IMR-90 (cell line): Measurements from ENCODE around the gene TGM2. TPM values are rescaled to one million over a fixed set of nuclear protein-coding genes. Genes with fewer than 3 reads are reported as not detected.

ENCODE experiments used
- ATAC-seq: fragments of 200-7000 bp; cut with Tn5 transposase; 2 replicates; pipeline ENCODE4 v1.9.1; 2020; ENCODE audit warnings: low read depth, mild to moderate bottlenecking, moderate library complexity
- BruUV-seq: library from RNA; stranded (reverse); fragments of 400-500 nt; replicated peaks from 2 replicates; lab custom pipeline; 2021; lab: Mats Ljungman, UMichigan
- CTCF ChIA-PET: fragments of 300-600 bp; formaldehyde crosslinking; extraction: SDS; loops from one replicate; lab custom pipeline; 2021; ENCODE audit warnings: antibody characterized with exemption; lab: Yijun Ruan, JAX
- POLR2A ChIA-PET: fragments of 300-600 bp; sonication (Branson Sonifier 250); formaldehyde crosslinking; loops from one replicate; lab custom pipeline; 2022; ENCODE audit warnings: antibody characterized with exemption; ENCODE audit not compliant: unreplicated experiment; lab: Charles Lee
- DNase-seq: peaks from one replicate; pipeline ENCODE4 v3.0.0; 2013
- H2AFZ ChIP-seq: replicated peaks from 2 replicates; pipeline ENCODE3; 2013; ENCODE audit warnings: low read length, mild to moderate bottlenecking; ENCODE audit not compliant: poor library complexity
- H2AK5ac ChIP-seq: 2 replicates; pipeline ENCODE4 v1.6.1; 2013; ENCODE audit warnings: low read depth, low read length, inconsistent platforms
- H2AK9ac ChIP-seq: replicated peaks from 2 replicates; pipeline ENCODE3; 2013; ENCODE audit warnings: mild to moderate bottlenecking, low read depth, low read length, moderate library complexity; ENCODE audit not compliant: poor library complexity
- H2BK120ac ChIP-seq: 2 replicates; pipeline ENCODE4 v1.6.1; 2013; ENCODE audit warnings: low read depth, low read length, inconsistent platforms
- H2BK15ac ChIP-seq: 3 replicates; pipeline ENCODE4 v1.6.1; 2013; ENCODE audit warnings: low read depth, low read length, inconsistent platforms
- H2BK20ac ChIP-seq: 2 replicates; pipeline ENCODE4 v1.6.1; 2013; ENCODE audit warnings: low read depth, mild to moderate bottlenecking, inconsistent platforms, low read length, moderate library complexity
- H2BK5ac ChIP-seq: 2 replicates; pipeline ENCODE4 v1.6.1; 2013; ENCODE audit warnings: mild to moderate bottlenecking, low read depth, low read length, inconsistent platforms; ENCODE audit not compliant: poor library complexity, severe bottlenecking
- H3K14ac ChIP-seq: replicated peaks from 2 replicates; pipeline ENCODE4 v1.6.1; 2013; ENCODE audit warnings: low read depth, low read length, inconsistent platforms
- H3K18ac ChIP-seq: 2 replicates; pipeline ENCODE4 v1.6.1; 2013; ENCODE audit warnings: low read depth, low read length, control low read depth
- H3K23ac ChIP-seq: 2 replicates; pipeline ENCODE4 v1.6.1; 2013; ENCODE audit warnings: low read depth, low read length, inconsistent platforms
- H3K27ac ChIP-seq: 2 replicates; pipeline ENCODE4 v1.5.1; 2013; ENCODE audit warnings: mild to moderate bottlenecking, control low read depth, low read length; ENCODE audit not compliant: insufficient read depth
- H3K27me3 ChIP-seq: 2 replicates; pipeline ENCODE4 v1.6.1; 2013; ENCODE audit warnings: low read length; ENCODE audit not compliant: control insufficient read depth, insufficient read depth
- H3K36me3 ChIP-seq: 2 replicates; pipeline ENCODE4 v1.6.1; 2013; ENCODE audit warnings: low read length, mixed read lengths; ENCODE audit not compliant: control insufficient read depth, insufficient read depth
- H3K4ac ChIP-seq: 2 replicates; pipeline ENCODE4 v1.6.1; 2013; ENCODE audit warnings: low read depth, low read length, inconsistent platforms
- H3K4me1 ChIP-seq: 2 replicates; pipeline ENCODE4 v1.6.1; 2013; ENCODE audit warnings: low read length, mixed read lengths; ENCODE audit not compliant: control insufficient read depth, insufficient read depth
- H3K4me2 ChIP-seq: 2 replicates; pipeline ENCODE4 v1.6.1; 2013; ENCODE audit warnings: low read depth, mild to moderate bottlenecking, control low read depth, low read length, moderate library complexity
- H3K4me3 ChIP-seq: 2 replicates; pipeline ENCODE4 v1.5.1; 2013; ENCODE audit warnings: low read depth, mild to moderate bottlenecking, control low read depth, low read length, moderate library complexity; ENCODE audit not compliant: insufficient read depth
- H3K56ac ChIP-seq: 2 replicates; pipeline ENCODE4 v1.6.1; 2013; ENCODE audit warnings: low read length, inconsistent platforms; ENCODE audit not compliant: insufficient read depth; ENCODE audit errors: extremely low read depth
- H3K79me1 ChIP-seq, 2 experiments: 2 replicates each; pipeline ENCODE4 v1.6.1; 2013; ENCODE audit warnings: low read length in 2 of 2, inconsistent platforms in 1 of 2, low read depth in 1 of 2
- H3K9ac ChIP-seq: 2 replicates; pipeline ENCODE4 v1.6.1; 2013; ENCODE audit warnings: low read depth, low read length, control low read depth
- H3K9me1 ChIP-seq: 2 replicates; pipeline ENCODE4 v1.6.1; 2013; ENCODE audit warnings: low read length, inconsistent platforms; ENCODE audit not compliant: insufficient read depth
- H3K9me3 ChIP-seq: 2 replicates; pipeline ENCODE4 v1.6.1; 2013; ENCODE audit warnings: low read length; ENCODE audit not compliant: control insufficient read depth, insufficient read depth
- H4K20me1 ChIP-seq: 2 replicates; pipeline ENCODE4 v1.6.1; 2013; ENCODE audit warnings: low read length, inconsistent platforms; ENCODE audit not compliant: insufficient read depth
- H4K5ac ChIP-seq: 2 replicates; pipeline ENCODE4 v1.6.1; 2013; ENCODE audit warnings: mild to moderate bottlenecking, low read depth, low read length, control low read depth
- H4K8ac ChIP-seq, 2 experiments: 2 replicates each; pipeline ENCODE4 v1.6.1; 2013; ENCODE audit warnings: low read depth in 2 of 2, low read length in 2 of 2, control low read depth in 1 of 2, inconsistent platforms in 1 of 2
- H4K91ac ChIP-seq: 2 replicates; pipeline ENCODE4 v1.6.1; 2013; ENCODE audit warnings: low read depth, low read length, inconsistent platforms; ENCODE audit not compliant: insufficient read depth
- RCOR1 ChIP-seq: IDR thresholded peaks from 2 replicates; pipeline ENCODE4 v1.6.1; 2012; ENCODE audit warnings: mild to moderate bottlenecking, low read length, improper control_type of control experiment; ENCODE audit not compliant: insufficient replicate concordance
- RFX5 ChIP-seq: IDR thresholded peaks from 2 replicates; pipeline ENCODE4 v1.8.0; 2012; ENCODE audit warnings: low read depth, mild to moderate bottlenecking, low read length, moderate library complexity
- WGBS, 2 experiments: methylation state at CpG; one replicate each; pipeline versions ENCODE4 v1.1.5 to v1.1.7; 2013; ENCODE audit warnings: missing lambda C conversion rate in 2 of 2; ENCODE audit not compliant: insufficient read length in 1 of 2; ENCODE audit errors: extremely low coverage in 2 of 2; 5-methylcytosine and 5-hydroxymethylcytosine counted together
- dilution Hi-C: fragments of 300-500 bp; cut with HindIII; formaldehyde crosslinking; loops from one replicate; pipeline ENCODE4 v1.14.3; 2018; ENCODE audit warnings: low sequenced_read_pairs; ENCODE audit not compliant: unreplicated experiment
- in situ Hi-C: fragments of 300-500 bp; cut with MboI; formaldehyde crosslinking; loops from 3 replicates; pipeline ENCODE4 v1.14.3; 2019; ENCODE audit warnings: low sequenced_read_pairs, inconsistent platforms, mixed read lengths
- intact Hi-C: fragments of 100-400 bp; cut with micrococcal nuclease; formaldehyde crosslinking; loops from 2 replicates; pipeline ENCODE4 v1.10.0; 2022
- polyA plus RNA-seq, 3 experiments: library from polyadenylated mRNA; depleted of rRNA; stranded (reverse); fragments of >200 nt; gene quantifications; 2 replicates each; pipeline ENCODE4 v1.2.3, GENCODE V29; 2012; ENCODE audit warnings: low replicate concordance in 1 of 3
- total RNA-seq: library from RNA; depleted of rRNA; stranded (reverse); fragments of >200 nt; gene quantifications from 2 replicates; pipeline ENCODE4 v1.2.3, GENCODE V29; 2012

TGM2 gene
- total and polyA plus RNA-seq, 2 of the 4 experiments (the other 2 are of a cell fraction): 239 to 268 TPM

- TF ChIP-seq RFX5: no peak
Measured at GRCh38 chr20:38150335-38151170, 14.5 kb downstream of the TGM2 start (continued).

- WGBS, 2 experiments: 81% methylated on average over 6 of the region's 9 CpGs; no CpG with 5 or more reads in 1 of the 2 experiments
- POLR2A ChIA-PET: no interaction called here
- dilution Hi-C loops (no loop called here), intact Hi-C loops (no loop called here), in situ Hi-C loops (no loop called here)
- H2BK15ac ChIP-seq: no peak overlapping the region; the same call in 2 of the 3 replicates
- H3K18ac ChIP-seq: no peak overlapping the region
- no peak for TF ChIP-seq RCOR1
- no peaks in the 10 kb centered on the region for H3K9me3 ChIP-seq
- H2AK5ac ChIP-seq: peak overlapping the region; percentile 4; the same call in 1 of the 2 replicates
- no peak overlapping the region for H3K27ac ChIP-seq
- no peak overlapping the region for H3K14ac ChIP-seq
- DNase-seq (no peak), ATAC-seq (no peak)
- H3K23ac ChIP-seq: no peak overlapping the region
- BruUV-seq: no TSS peak
- H2BK20ac ChIP-seq: no peak overlapping the region
- no peaks in the 10 kb centered on the region for H4K20me1 ChIP-seq
- CTCF ChIA-PET: no interaction called here
- H3K9me1 ChIP-seq: peaks cover 25% of the 10 kb centered on the region
- peak overlapping the region; percentile 37 for H2AK9ac ChIP-seq
- no peak overlapping the region for H2BK120ac ChIP-seq
- H4K5ac ChIP-seq: no peak overlapping the region
- H3K4me2 ChIP-seq: no peak overlapping the region
- H3K4ac ChIP-seq: no peak overlapping the region
- H3K79me1 ChIP-seq: peaks cover 0 to 38% of the 10 kb centered on the region in 2 experiments; a peak in 3 of 4 replicates
- H3K27me3 ChIP-seq: no peaks in the 10 kb centered on the region
- no peak overlapping the region for H3K56ac ChIP-seq
- no peak overlapping the region for H3K9ac ChIP-seq
- H4K91ac ChIP-seq: no peak overlapping the region
- no peak overlapping the region for H3K4me3 ChIP-seq
- H2AFZ ChIP-seq: no peak overlapping the region
- H3K4me1 ChIP-seq: peaks cover 27% of the 10 kb centered on the region
- H2BK5ac ChIP-seq: no peak overlapping the region
- H4K8ac ChIP-seq: no peak overlapping the region; a peak in 1 of 4 replicates
- H3K36me3 ChIP-seq: peaks cover 57% of the 10 kb centered on the region
Measured at GRCh38 chr20:38148328-38149102, 16.6 kb downstream of the TGM2 start.
